RWPE1 (cell line): ENCODE data around the gene FBXO45.
"Not testable (repeated sequence)": the region's sequence is repeated elsewhere in the genome, so short reads cannot be mapped to it uniquely, and the experiment has no call there.

Experiments used
- CTCF ChIA-PET: fragments of 350-600 bp; sonication (Branson Sonifier 250); formaldehyde crosslinking; extraction: SDS; loops from one replicate; lab custom pipeline; 2021; lab: Yijun Ruan, JAX
- POLR2A ChIA-PET: fragments of 400-600 bp; formaldehyde crosslinking; extraction: SDS; loops from one replicate; lab custom pipeline; 2020; ENCODE audit warnings: antibody characterized with exemption; ENCODE audit not compliant: low non-redundant PET; lab: Yijun Ruan, JAX
- DNase-seq: peaks from one replicate; pipeline ENCODE4 v3.0.0; 2012; ENCODE audit warnings: low spot score
- H3K27ac ChIP-seq: fragments of 450-650 bp; 2 replicates; pipeline ENCODE4 v1.5.1; 2017
- TF ChIP-seq, protein P1 (sequence below): fragments of 450-650 bp; conservative IDR thresholded peaks from 2 replicates; pipeline ENCODE4 v1.5.1; 2017; ENCODE audit warnings: low read depth, mild to moderate bottlenecking

The FBXO45 gene

DNA sequence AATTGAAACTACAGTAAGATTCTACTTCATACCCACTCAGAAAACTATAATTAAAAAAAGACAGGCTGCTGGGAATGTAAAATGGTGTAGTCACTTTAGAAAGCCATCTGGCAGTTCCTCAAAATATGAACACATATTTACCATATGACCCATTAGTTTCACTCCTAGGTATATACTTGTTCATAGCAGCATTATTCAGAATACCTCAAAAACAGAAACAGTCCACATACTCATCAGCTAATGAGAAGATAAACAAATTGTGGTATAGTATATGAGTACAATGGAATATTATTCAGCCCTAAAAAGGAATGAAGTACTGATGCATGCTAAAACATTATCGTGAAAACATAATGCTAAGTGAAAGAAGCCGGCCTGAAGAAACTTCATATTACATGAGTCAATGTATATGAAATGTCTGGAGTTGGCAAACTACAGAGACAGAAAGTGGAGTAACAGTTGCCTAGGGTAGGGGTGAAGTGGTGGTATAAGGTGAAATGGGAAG lies 23.9 kb upstream of the FBXO45 start:
- no peak overlapping the region for H3K27ac ChIP-seq
- CTCF ChIA-PET = no interaction called here
- no peak for DNase-seq
- POLR2A ChIA-PET = no interaction called here
- TF ChIP-seq, protein P1, sequence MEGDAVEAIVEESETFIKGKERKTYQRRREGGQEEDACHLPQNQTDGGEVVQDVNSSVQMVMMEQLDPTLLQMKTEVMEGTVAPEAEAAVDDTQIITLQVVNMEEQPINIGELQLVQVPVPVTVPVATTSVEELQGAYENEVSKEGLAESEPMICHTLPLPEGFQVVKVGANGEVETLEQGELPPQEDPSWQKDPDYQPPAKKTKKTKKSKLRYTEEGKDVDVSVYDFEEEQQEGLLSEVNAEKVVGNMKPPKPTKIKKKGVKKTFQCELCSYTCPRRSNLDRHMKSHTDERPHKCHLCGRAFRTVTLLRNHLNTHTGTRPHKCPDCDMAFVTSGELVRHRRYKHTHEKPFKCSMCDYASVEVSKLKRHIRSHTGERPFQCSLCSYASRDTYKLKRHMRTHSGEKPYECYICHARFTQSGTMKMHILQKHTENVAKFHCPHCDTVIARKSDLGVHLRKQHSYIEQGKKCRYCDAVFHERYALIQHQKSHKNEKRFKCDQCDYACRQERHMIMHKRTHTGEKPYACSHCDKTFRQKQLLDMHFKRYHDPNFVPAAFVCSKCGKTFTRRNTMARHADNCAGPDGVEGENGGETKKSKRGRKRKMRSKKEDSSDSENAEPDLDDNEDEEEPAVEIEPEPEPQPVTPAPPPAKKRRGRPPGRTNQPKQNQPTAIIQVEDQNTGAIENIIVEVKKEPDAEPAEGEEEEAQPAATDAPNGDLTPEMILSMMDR = no peak

DNA sequence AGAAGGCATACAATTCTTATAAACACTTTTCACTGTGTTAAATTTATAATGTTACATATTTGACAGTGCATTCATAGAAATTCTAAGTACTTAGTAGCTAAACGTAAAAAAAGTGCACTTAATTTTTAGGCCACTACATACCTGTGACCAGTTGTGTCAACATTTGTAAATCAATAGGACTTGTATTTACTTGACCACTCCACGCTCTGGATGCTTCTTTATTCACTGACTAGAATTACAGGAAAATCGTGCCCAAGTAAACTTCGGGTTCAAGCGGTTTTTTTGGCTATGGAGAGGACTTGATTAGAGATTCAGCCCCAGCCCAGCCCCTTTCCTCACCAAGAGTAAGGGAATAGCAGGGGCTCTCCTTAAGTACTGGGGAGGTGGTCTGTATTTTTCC lies 21.9 kb upstream of the FBXO45 start:
- H3K27ac ChIP-seq = no peak overlapping the region
- ChIA-PET POLR2A (no interaction called here), CTCF (no interaction called here)
- TF ChIP-seq, protein P1 = no peak
- no peak for DNase-seq

GRCh38 chr3:196547067-196547466 lies 21.4 kb upstream of the FBXO45 start:
- CTCF ChIA-PET = interaction anchor here (0.9 kb wide), 1 partner anchor 19 kb away, joined by 5 read pairs; no protein-coding TSS in a partner anchor
- DNase-seq = no peak
- TF ChIP-seq, protein P1 = no peak
- POLR2A ChIA-PET = no interaction called here
- H3K27ac ChIP-seq = no peak overlapping the region

DNA sequence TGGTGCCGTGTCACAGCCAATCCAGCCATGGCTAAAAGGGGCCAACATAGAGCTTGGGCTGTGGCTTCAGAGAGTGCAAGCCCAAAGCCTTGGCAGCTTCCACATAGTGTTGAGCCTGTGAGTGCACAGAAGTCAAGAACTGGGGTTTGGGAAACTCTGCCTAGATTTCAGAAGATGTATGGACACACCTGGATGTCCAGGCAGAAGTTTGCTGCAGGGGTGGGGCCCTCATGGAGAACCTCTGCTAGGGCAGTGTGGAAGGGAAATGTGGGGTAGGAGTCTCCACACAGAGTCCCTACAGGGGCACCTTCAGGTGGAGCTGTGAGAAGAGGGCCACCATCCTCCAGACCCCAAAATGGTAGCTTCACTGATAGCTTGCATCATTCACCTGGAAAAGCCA lies 19.1 kb upstream of the FBXO45 start:
- POLR2A ChIA-PET, H3K27ac ChIP-seq, CTCF ChIA-PET, DNase-seq: not testable (repeated sequence)

DNA sequence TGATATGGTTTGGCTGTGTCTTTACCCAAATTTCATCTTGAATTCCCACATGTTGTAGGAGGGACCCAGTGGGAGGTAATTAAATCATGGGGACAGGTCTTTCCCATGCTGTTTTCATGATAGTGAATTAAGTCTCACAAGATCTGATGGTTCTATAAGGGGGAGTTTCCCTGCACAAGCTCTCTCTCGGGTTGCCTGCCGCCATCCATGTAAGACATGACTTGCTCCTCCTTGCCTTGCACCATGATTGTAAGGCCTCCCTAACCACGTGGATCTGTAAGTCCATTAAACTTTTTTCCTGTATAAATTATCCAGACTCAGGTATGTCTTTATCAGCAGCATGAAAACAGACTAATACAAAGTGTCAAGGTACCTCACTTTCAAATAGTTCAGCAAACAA lies 18.3 kb upstream of the FBXO45 start:
- CTCF ChIA-PET, DNase-seq, H3K27ac ChIP-seq: not testable (repeated sequence)
- POLR2A ChIA-PET = interaction anchor here (0.5 kb wide), 1 partner anchor 18 kb away, joined by 4 read pairs; no protein-coding TSS in a partner anchor

GRCh38 chr3:196552253-196552652 lies 16.2 kb upstream of the FBXO45 start:
- TF ChIP-seq, protein P1 = no peak
- DNase-seq = no peak
- CTCF ChIA-PET = no interaction called here
- H3K27ac ChIP-seq = no peak overlapping the region
- POLR2A ChIA-PET = no interaction called here

DNA sequence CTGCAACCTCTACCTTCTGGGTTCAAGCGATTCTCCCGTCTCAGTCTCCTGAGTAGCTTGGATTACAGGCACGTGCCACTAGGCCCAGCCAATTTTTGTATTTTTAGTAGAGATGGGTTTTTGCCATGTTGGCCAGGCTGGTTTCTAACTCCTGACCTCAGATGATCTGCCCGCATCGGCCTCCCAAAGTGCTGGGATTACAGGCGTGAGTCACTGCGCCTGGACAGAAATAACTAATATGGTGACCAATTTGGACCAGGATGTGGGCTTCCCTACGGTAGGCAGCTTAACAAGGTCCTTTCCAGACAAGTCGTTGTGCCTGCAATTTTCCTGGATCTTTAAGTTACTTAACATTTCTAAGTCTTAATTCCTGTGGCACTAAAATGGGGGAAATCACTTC lies 14.9 kb upstream of the FBXO45 start:
- ChIA-PET POLR2A (no interaction called here), CTCF (no interaction called here)
- no peak for DNase-seq
- no peak overlapping the region for H3K27ac ChIP-seq
- TF ChIP-seq, protein P1 = no peak

- DNase-seq = no peak
- no peak overlapping the region for H3K27ac ChIP-seq
- TF ChIP-seq, protein P1 = no peak
- ChIA-PET POLR2A (no interaction called here), CTCF (interaction anchor here (0.6 kb wide), 1 partner anchor 27 kb away, joined by 3 read pairs; no protein-coding TSS in a partner anchor)
These were observed 14.3 kb upstream of the FBXO45 start for GRCh38 chr3:196554205-196554604.
